ENCODE data around the gene ACTMAP.

The ACTMAP gene

GRCh38 chr19:40763526-40763925 is 13.2 kb upstream of the ACTMAP start:
- TF ChIP-seq ZNF707 (tag by site-specific recombination; IDR thresholded peaks at IDR 0.05) = no peak
- TF ChIP-seq ZNF654 (tag by site-specific recombination; IDR thresholded peaks at IDR 0.05; ENCODE audit: low read depth) = no peak
- no peak for TF ChIP-seq ZNF692 (tag by site-specific recombination; IDR thresholded peaks at IDR 0.05)
- no peak for TF ChIP-seq ZNF266 (tag by site-specific recombination; IDR thresholded peaks at IDR 0.05; ENCODE audit: low read depth)
- no peak for TF ChIP-seq EGR2 (tag by site-specific recombination; IDR thresholded peaks at IDR 0.05; ENCODE audit: low read depth)
- no peak for TF ChIP-seq ZNF148 (tag by site-specific recombination; IDR thresholded peaks at IDR 0.05; ENCODE audit: borderline replicate concordance)
- TF ChIP-seq OVOL3 (tag by site-specific recombination; IDR thresholded peaks at IDR 0.05) = no peak
- TF ChIP-seq ZNF518A (tag by site-specific recombination; conservative IDR thresholded peaks at IDR 0.05; ENCODE audit: low read depth) = no peak
- TF ChIP-seq ZFHX2 (tag by site-specific recombination; conservative IDR thresholded peaks at IDR 0.05) = no peak
- no peak for TF ChIP-seq PRDM1 (tag by site-specific recombination; IDR thresholded peaks at IDR 0.05)
- no peak for TF ChIP-seq SP7 (tag by site-specific recombination; IDR thresholded peaks at IDR 0.05)
- no peak for TF ChIP-seq SCRT1 (tag by site-specific recombination; IDR thresholded peaks at IDR 0.05; ENCODE audit: borderline replicate concordance)
- TF ChIP-seq ZNF132 (tag by site-specific recombination; IDR thresholded peaks at IDR 0.05; ENCODE audit: borderline replicate concordance) = no peak
- TF ChIP-seq ZNF777 (tag by site-specific recombination; IDR thresholded peaks at IDR 0.05; ENCODE audit: borderline replicate concordance) = no peak
- no peak for TF ChIP-seq ZEB2 (tag by site-specific recombination; IDR thresholded peaks at IDR 0.05)
- TF ChIP-seq ZNF433 (tag by site-specific recombination; IDR thresholded peaks at IDR 0.05; ENCODE audit: low read depth) = no peak
- TF ChIP-seq ZNF10 (tag by site-specific recombination; IDR thresholded peaks at IDR 0.05) = no peak
- no peaks in the 10 kb centered on the region for H3K9me3 ChIP-seq (ENCODE audit: control insufficient read depth, insufficient read depth, low read depth, low read length)
- peaks cover 77 to 99% of the 10 kb centered on the region in 2 experiments for H3K36me3 ChIP-seq (ENCODE audit: control insufficient read depth in 2 of 2, insufficient read depth in 1 of 2, low read length in 2 of 2)
- CTCF ChIA-PET = interaction anchor here (1.0 kb wide), 1 partner anchor 14 kb away, joined by 3 read pairs; no protein-coding TSS in a partner anchor
- no peak overlapping the region for H3K27ac ChIP-seq (ENCODE audit: extremely low read depth, low read depth, low read length)
- H3K4me1 ChIP-seq (ENCODE audit: control insufficient read depth, insufficient read depth, low read length) = no peaks in the 10 kb centered on the region
- POLR2A ChIA-PET = interaction anchor here (1.3 to 1.9 kb wide), 2 partner anchors 13 to 15 kb away, joined by 4 to 11 read pairs; partner anchors contain the start of genes ACTMAP, RAB4B and SNRPA
- no peak overlapping the region for H3K4me3 ChIP-seq (ENCODE audit: low read depth, low read length)
